SU-DHL-6 (cell line): ENCODE data around the gene MUC6.

Experiments
- EZH2phosphoT487 ChIP-seq: fragments of 200-600 bp; sonication (generic), shearing (Covaris generic); conservative IDR thresholded peaks from 2 replicates; pipeline ENCODE4 v1.6.1; 2018; ENCODE audit warnings: mild to moderate bottlenecking, antibody characterized with exemption, low read length, moderate library complexity, mixed read lengths
- TF ChIP-seq, protein P1 (sequence below): fragments of 200-600 bp; sonication (generic); IDR thresholded peaks from one replicate; pipeline ENCODE4 v1.5.1; 2017; ENCODE audit warnings: antibody characterized with exemption, mild to moderate bottlenecking, low read length, moderate library complexity; ENCODE audit not compliant: insufficient read depth, poor library complexity, severe bottlenecking

DNA sequence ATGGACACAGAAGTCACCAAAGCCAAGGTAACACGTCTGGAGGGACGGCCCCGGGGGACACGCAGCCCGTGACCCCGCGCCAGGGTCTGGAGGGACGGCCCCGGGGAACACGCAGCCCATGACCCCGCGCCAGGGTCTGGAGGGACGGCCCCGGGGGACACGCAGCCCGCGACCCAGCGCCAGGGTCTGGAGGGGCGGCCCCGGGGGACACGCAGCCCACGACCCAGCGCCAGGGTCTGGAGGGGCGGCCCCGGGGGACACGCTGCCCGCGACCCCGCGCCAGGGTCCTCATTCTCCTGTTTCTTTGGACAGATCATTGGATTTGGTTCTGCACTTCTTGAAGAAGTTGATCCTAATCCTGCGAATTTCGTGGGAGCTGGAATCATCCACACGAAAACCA is 27.1 kb downstream of the MUC6 start:
- TF ChIP-seq, protein P1, sequence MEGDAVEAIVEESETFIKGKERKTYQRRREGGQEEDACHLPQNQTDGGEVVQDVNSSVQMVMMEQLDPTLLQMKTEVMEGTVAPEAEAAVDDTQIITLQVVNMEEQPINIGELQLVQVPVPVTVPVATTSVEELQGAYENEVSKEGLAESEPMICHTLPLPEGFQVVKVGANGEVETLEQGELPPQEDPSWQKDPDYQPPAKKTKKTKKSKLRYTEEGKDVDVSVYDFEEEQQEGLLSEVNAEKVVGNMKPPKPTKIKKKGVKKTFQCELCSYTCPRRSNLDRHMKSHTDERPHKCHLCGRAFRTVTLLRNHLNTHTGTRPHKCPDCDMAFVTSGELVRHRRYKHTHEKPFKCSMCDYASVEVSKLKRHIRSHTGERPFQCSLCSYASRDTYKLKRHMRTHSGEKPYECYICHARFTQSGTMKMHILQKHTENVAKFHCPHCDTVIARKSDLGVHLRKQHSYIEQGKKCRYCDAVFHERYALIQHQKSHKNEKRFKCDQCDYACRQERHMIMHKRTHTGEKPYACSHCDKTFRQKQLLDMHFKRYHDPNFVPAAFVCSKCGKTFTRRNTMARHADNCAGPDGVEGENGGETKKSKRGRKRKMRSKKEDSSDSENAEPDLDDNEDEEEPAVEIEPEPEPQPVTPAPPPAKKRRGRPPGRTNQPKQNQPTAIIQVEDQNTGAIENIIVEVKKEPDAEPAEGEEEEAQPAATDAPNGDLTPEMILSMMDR: no peak
- no peak for TF ChIP-seq EZH2phosphoT487
